UCSD-AML1 (cell line): ENCODE measurements around the gene SCAF8.
"Not testable (repeated sequence)": the region's sequence is repeated elsewhere in the genome, so short reads cannot be mapped to it uniquely, and the experiment has no call there.

ENCODE experiments used
- DNase-seq: peaks from one replicate; lab custom pipeline; 2025; ENCODE audit not compliant: unreplicated experiment; lab: John Stamatoyannopoulos, UW

The SCAF8 gene, protein sequence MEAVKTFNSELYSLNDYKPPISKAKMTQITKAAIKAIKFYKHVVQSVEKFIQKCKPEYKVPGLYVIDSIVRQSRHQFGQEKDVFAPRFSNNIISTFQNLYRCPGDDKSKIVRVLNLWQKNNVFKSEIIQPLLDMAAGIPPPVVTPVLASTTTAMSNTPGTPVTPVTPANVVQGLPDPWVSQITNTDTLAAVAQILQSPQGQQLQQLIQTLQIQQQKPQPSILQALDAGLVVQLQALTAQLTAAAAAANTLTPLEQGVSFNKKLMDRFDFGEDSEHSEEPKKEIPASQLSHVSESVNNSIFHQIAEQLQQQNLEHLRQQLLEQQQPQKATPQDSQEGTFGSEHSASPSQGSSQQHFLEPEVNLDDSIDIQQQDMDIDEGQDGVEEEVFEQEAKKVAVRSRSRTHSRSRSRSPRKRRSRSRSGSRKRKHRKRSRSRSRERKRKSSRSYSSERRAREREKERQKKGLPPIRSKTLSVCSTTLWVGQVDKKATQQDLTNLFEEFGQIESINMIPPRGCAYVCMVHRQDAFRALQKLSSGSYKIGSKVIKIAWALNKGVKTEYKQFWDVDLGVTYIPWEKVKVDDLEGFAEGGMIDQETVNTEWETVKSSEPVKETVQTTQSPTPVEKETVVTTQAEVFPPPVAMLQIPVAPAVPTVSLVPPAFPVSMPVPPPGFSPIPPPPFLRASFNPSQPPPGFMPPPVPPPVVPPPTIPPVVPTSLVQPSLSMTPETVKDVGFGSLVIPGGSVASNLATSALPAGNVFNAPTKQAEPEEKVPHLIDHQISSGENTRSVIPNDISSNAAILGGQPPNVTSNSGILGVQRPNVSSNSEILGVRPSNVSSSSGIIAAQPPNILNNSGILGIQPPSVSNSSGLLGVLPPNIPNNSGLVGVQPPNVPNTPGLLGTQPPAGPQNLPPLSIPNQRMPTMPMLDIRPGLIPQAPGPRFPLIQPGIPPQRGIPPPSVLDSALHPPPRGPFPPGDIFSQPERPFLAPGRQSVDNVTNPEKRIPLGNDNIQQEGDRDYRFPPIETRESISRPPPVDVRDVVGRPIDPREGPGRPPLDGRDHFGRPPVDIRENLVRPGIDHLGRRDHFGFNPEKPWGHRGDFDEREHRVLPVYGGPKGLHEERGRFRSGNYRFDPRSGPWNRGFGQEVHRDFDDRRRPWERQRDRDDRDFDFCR (N-terminal part only)

DNA sequence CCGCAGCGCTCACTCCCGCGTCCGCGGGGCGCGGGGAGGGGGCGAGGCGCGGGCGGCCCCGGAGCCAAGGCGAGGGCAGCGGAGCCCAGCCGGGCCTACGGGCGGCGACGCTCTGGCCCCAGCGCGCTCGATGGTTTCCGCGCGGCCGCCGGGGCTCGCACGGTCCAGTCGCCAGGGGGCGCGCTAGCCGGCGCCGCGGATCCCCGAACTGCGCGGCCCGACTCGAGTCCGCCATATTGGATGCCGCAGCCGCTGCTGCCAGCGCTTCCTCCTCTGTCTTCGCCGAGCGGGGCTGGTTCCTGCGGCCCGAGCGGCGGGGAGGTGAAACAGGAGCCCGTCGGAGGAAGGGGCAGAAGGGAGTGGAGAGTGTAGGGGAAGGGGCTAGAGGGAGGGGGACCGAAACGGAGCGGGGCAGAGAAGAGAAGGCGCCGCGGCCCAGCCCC, at the start of gene SCAF8:
Gene SCAF8 (plus strand): TSS at position 234 of the 443 bp plus-strand sequence. CDS start 485 bp downstream, outside the sequence.
- peak; percentile 92 for DNase-seq

DNA sequence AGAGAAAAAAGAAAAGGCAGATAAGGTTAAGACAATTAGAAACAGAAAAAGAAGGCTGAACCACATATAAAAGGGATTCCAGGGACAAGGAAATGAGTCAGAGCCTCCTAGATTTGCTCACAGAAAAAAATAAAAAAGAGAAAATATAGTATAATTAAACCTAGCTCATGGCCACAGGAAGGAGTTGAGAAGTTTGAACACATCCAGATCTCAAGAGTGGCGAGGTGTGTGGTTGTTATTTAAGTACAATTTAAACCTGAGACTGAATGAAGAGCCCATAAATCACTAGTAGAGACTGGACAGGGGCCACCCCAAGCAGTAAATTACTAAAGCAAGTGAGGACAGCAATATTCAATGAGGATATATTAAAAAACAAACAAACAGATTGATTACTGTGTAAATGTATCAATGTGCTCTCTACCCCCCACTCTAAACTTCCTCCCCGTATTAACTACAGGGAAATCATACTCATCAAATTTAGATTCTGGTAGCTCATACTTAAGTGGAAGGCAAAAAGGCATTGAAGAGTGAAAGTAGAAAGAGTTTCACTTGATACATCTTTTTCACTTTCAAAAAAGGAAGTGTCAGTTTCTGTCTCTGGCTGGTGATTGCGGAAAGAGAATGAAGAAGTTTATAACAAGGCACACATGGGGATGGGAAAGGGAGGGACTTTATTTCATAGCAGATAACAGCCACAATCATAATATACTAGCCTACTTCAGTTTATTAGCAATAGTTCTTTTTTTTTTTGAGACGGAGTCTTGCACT, 49.3 kb upstream of the SCAF8 start:
- DNase-seq, result no peak

DNA sequence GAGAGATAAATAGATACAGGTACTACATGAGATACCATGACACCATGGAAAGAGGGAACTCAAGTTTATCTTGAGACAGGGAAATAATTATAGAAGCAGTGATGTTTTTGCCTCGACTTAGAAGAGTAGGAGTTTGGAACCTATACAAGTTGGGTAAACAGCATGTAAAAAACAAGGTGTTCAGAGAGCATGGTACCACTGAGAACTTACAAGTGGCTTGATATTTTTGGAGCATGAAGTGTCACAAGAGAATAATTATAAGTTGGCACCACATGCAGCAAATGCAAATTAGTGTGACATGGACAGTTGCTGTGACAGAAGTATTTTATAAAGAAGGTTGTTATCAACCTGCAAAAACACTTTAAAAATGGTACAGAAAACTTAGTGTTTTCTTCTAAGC, 47.1 kb upstream of the SCAF8 start:
- DNase-seq, result no peak

DNA sequence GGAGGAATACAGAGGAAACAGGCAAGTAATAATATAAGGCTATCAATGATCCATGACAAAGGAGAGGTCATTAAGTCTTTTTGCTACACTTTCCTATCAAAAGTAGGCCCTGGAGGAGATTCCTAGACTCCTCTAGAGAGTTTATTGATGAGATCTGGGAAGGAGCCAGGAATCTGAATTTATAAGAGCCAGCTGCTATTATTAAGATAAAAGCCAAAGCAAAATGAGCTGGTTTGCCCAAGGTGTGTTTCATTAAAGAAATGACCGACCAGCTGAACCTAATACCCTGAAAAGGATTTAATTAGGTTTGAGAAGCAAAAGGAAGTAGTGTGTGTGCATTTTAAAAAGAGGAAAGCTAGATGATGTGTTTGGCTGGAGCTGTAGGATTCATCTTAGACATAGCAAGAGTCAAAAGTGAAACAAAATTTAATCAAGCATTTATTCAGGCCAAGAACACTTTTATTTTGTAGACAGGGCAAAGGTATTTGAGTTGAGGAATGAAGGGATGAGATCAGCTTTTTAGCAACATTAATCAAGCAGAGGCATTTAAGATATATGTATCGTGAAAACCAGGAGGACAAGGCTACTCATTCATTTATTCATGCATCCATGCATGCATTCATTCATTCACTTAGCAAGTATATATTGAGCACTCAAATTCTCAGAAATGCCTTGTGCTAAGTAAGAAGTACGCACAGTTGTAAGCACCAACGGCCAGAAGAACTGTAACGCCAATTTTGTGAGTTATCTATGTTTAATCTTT, 43.5 kb upstream of the SCAF8 start:
- DNase-seq, result no peak

DNA sequence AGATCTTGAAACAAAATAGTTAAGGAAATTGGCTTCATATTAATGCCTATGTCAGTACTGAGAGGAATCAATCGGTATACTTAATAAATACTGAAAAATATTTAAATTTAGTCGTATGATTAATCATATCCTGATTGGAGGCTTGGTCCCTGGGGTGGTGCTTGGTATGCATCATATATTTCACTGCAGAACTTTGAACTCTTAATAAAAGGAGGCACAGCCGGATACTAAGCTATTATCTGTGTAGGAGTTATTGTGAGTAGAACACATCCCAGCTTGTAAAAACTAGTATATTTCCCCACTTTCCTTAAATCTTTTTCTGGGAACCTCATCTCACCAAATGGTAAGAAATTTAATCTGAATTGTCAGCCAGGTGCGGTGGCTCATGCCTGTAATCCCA, 42.4 kb upstream of the SCAF8 start:
- no peak for DNase-seq

DNA sequence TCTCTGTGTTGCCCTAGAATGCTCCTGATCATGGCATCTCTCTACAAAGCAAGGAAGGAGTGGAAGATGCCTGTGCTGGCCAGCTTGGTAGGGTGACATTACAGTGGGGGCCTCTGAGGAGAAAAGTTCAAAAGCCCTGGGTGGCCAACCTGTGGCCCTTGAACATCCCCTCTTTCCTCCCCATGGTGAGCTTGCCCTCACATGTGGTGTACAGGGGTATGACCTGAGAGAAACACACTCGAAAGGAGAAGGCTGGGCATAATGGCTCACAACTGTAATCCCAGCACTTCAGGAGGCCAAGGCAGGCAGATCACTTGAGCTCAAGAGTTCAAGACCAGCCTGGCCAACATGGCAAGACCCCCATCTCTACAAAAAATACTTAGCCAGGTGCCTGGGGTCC, 36.6 kb upstream of the SCAF8 start:
- DNase-seq, result no peak

DNA sequence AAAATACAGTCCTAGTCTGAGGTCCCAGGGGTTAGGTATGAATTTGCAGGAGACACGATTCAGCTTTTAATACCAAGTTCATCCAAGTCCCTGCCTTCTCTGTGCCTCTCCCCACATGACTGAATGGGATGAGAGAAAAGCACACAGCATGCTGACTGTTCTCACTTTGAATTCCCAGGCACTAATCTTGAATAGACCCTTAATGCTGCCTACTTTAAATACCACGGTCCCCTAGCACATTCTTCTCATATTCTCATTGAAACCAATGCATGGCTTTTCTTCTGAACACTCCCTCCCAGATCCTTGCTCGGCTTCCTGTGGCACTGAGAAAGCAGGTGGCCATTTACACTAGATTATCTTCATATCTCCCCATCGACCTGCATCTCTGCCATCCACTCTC, 30.1 kb upstream of the SCAF8 start:
- DNase-seq, result no peak

DNA sequence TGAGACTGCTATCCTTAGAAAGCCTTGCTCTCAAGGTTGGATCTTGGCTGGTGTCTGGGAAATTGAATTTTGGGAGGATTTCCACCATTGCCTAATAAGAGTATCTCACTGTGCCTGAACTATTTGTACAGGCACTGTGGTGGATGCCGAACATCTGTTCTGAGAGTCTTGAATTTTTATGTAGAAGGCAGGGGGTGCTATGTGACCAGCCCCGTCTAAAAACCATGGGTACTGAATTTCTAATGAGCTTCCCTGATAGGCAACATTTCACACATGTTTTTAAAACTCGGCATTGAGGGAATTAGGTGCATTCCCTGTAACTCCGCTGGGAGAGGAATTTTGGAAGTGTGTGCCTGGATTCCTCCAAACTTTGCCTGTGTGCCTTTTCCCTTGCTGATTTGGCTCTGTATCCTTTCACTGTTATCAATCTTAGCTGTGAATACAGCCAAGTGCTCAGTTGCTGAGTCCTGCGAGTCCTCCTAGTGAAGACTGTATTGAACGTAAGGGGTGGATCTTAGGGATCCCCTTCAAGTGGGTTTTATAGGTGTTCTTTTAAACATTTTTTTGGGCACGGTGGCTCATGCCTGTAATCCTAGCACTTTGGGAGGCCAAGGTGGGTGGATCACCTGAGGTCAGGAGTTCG, 27.6 kb upstream of the SCAF8 start:
- no peak for DNase-seq

DNA sequence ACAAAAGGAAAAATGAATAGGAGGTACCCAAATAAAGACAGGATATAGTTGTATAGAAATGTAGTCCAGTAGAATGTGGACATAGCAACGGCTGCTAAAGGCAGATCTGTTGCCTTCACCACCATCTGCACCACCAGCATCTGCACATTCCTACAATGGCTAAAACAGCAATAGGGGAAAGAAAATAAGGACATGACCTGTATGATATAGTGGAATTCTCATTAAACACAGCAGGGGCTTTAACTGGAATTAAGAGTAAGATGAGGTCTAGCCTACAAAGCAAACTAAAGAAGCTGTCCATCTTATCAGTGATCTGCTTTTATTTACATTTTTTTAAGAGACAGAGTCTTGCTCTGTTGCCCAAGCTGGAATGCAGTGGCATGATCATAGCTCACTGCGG, 26.8 kb upstream of the SCAF8 start:
- DNase-seq, result no peak

DNA sequence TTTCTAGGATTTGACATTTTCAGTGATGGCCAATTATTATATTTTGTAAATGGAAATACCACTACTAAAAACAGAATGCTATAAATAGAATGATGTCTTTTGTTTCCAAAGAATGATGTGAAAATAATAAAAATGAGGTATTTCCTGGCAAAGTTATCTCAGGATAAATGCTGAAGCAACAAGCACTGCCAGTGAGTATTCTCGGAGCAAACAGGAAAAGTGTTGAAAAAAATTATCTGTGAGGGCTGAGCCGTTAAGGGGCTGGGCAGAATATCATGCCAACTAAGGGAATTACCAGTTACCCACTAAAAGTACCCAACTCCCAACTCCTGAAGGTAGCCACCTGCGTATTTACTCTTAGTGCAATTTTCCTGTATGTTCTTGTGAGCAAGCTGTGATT, 23.6 kb upstream of the SCAF8 start:
- no peak for DNase-seq

DNA sequence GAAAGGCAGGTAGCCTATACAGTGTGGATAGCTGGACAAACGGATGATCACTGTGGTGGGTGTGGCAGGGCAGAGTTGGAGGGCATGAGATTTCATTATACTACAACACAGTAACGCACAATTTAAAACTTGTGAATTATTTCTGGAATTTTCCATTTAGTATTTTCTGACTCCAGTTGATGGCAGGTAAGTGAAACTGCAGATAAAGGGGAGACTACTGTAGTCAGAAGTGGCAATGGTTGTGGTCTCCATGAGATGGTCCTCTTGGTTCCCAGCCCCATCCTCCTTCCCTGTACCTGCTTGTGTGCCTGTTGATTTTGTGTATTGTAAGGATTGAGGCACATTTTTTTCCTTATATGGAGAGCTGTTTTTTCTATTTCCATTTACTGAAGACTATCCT, 22.5 kb upstream of the SCAF8 start:
- no peak for DNase-seq

DNA sequence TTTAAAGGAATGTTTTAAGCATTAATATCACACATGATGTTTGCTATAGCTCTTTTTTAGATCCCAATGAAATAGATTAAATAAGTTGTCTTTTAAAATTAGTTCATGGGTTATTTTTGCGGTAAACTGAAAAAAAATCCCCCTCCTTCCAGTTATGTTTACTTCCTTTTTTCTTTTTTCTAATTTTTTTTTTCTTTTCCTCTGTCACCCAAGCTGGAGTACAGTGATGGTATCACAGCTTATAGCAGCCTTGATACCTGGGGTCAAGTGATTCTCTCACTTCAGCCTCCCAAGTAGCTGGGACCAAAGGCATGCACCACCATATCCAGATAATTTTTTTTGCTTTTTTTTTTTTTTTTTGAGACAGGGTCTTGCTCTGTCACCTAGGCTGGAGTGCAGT, 17.8 kb upstream of the SCAF8 start:
- no peak for DNase-seq

DNA sequence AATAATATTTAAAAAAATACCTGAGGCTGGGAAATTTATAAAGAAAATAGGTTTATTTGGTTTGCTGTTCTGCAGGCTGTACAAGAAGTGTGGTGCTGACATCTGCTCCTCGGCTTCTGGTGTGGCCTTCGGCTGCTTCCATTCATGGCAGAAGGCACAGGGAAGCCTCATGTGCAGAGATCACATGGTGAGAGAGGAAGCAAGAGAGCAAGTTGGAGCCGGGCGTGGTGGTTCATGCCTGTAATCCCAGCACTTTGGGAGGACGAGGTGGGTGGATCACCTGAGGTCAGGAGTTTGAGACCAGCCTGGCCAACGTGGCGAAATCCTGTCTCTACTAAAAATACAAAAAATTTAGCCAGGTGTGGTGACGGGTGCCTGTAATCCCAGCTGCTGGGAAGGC, 16.9 kb upstream of the SCAF8 start:
- not testable (repeated sequence) for DNase-seq

DNA sequence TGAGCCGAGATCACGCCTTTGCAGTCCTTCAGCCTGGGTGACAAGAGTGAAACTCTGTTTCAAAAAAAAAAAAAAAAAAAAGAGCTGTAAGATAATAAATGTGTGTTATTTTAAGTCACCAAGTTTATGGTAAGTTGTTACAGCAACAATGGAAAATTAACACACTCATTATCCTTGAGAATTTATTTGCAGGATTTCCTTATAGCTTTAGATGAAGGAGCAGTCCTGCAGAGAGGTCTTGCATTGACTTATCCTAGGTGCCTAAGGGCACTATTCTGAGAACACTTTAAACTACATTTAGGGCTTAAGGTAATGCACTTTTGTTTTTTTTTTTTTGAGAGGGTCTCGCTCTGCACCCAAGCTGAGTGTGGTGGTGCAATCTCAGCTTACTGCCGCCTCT, 13.8 kb upstream of the SCAF8 start:
- no peak for DNase-seq

DNA sequence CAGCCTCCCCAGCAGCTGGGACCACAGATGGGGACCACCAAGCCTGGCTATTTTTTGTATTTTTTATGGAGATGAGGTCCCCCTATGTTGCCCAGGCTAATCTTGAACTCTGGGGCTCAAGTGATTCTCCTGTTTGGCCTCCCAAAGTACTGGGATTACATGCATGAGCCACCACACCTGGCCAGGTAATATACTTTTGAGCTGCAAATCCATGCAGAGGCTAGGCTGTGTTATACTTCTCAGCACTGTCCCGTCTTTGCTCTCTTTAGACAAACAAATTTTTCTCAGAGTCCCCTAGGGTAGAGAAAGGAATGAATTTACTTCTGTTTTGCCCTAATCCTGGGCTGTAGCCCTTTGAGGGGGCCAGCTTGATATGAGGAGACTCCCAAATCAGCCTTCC, 13.4 kb upstream of the SCAF8 start:
- no peak for DNase-seq

DNA sequence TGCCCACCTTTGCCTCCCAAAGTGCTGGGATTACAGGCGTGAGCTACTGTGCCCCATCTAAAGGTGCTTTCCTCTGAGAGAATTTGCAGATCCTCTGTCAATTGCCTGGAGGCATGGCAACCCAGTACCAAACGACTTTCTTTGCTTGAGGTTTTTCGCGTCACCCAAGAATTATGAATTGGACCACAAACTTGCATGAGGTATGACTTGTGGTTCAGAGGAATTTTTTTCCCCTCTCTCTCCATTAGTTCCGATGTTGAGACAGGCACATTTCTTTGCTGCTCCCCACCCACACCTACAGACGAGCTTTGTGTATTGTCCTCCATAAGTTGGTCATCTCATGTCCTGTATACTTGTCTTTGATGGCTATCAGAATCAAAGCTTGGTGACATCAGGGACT, 11.8 kb upstream of the SCAF8 start:
- DNase-seq, result no peak

DNA sequence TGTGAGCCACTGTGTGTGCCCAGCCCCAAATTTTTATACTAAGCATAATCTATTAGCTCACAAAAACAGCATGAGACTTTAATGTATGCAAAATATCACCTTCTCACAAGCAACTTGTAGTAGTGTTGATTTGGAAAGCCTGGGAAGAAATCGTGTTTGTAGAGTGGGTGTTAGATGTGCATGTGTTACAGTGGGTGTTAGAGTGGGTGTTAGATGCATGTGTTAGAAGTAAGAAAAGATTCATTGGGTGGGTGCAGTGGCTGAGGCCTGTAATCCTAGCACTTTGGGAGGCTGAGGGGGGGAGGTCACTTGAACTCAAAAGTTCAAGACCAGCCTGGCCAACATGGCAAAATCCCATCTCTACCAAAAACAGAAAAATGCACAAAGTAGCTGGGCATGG, 6.3 kb upstream of the SCAF8 start:
- DNase-seq, result no peak

DNA sequence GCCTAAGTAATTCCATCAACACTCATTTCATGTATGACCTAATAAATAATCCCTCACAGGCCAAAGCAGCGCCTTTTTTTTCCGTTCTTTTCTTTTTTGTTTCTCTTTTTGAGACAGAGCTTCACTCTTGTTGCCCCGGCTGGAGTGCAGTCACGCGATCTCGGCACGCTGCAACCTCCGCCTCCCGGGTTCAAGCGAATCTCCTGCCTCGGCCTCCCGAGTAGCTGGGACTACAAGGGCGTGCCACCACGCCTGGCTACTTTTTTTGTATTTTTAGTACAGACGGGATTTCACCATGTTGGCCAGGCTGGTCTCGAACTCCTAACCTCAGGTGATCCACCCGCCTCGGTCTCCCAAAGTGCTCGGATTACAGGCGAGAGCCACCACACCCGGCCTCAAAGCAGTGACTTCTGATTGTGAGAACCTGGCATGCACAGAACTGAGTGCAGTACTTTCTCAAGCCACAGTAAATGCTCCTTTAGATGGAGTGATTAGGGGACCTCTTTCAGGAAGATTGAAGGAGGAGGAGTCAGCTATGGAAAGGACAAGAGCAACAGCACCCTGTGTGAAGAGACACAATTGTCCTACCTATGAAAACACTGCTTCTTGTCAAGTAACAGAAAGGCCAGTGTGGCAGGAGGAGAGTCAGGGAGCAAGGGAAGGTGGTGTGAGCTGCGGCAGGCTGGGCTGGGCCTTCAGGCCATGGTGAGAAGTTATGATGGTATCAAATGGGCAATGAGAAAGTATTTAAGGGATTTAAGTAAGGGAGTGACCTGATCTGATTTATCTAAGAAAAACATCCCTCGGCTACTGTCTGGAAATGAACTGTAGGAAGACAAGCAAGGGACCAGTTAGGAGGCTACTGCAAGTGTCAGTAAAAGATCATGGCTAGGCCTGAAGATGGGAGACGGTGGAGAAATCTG, 1.7 kb upstream of the SCAF8 start:
- no peak for DNase-seq
